Measurements from ENCODE around the gene PSAPL1. TPM values are rescaled to one million over a fixed set of nuclear protein-coding genes. Genes with fewer than 3 reads are reported as not detected.

The PSAPL1 gene
- total RNA-seq, 1 donor from 2014 or later: not detected

- Histone ChIP-seq H3K27me3 (ENCODE audit: control insufficient read depth, insufficient read depth, low read length) (no peaks in the 10 kb centered on the region), H3K36me3 (ENCODE audit: control insufficient read depth, insufficient read depth, low read length) (no peaks in the 10 kb centered on the region), H3K4me3 (ENCODE audit: low read depth, low read length) (no peak overlapping the region)
- DNase-seq (ENCODE audit: low read depth) (no peak), FAIRE-seq (no peak)
- TF ChIP-seq, protein P1, sequence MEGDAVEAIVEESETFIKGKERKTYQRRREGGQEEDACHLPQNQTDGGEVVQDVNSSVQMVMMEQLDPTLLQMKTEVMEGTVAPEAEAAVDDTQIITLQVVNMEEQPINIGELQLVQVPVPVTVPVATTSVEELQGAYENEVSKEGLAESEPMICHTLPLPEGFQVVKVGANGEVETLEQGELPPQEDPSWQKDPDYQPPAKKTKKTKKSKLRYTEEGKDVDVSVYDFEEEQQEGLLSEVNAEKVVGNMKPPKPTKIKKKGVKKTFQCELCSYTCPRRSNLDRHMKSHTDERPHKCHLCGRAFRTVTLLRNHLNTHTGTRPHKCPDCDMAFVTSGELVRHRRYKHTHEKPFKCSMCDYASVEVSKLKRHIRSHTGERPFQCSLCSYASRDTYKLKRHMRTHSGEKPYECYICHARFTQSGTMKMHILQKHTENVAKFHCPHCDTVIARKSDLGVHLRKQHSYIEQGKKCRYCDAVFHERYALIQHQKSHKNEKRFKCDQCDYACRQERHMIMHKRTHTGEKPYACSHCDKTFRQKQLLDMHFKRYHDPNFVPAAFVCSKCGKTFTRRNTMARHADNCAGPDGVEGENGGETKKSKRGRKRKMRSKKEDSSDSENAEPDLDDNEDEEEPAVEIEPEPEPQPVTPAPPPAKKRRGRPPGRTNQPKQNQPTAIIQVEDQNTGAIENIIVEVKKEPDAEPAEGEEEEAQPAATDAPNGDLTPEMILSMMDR (IDR thresholded peaks at IDR 0.05; ENCODE audit: insufficient read depth, low read length, severe bottlenecking): no peak
These were observed 39.1 kb downstream of the PSAPL1 start for GRCh38 chr4:7395645-7396044.

GRCh38 chr4:7394681-7395451, 39.9 kb downstream of the PSAPL1 start:
- Histone ChIP-seq H3K4me3 (ENCODE audit: low read depth, low read length) (no peak overlapping the region), H3K36me3 (ENCODE audit: control insufficient read depth, insufficient read depth, low read length) (no peaks in the 10 kb centered on the region), H3K27me3 (ENCODE audit: control insufficient read depth, insufficient read depth, low read length) (no peaks in the 10 kb centered on the region)
- TF ChIP-seq, protein P1 (IDR thresholded peaks at IDR 0.05; ENCODE audit: insufficient read depth, low read length, severe bottlenecking): no peak
- FAIRE-seq (no peak), DNase-seq (ENCODE audit: low read depth) (no peak)

- Histone ChIP-seq H3K27me3 (ENCODE audit: control insufficient read depth, insufficient read depth, low read length) (no peaks in the 10 kb centered on the region), H3K4me3 (ENCODE audit: low read depth, low read length) (no peak overlapping the region), H3K36me3 (ENCODE audit: control insufficient read depth, insufficient read depth, low read length) (no peaks in the 10 kb centered on the region)
- TF ChIP-seq, protein P1 (IDR thresholded peaks at IDR 0.05; ENCODE audit: insufficient read depth, low read length, severe bottlenecking): no peak
- FAIRE-seq: no peak
- no peak for DNase-seq (ENCODE audit: low read depth)
These were observed 40.8 kb downstream of the PSAPL1 start for GRCh38 chr4:7393601-7394575.

DNA sequence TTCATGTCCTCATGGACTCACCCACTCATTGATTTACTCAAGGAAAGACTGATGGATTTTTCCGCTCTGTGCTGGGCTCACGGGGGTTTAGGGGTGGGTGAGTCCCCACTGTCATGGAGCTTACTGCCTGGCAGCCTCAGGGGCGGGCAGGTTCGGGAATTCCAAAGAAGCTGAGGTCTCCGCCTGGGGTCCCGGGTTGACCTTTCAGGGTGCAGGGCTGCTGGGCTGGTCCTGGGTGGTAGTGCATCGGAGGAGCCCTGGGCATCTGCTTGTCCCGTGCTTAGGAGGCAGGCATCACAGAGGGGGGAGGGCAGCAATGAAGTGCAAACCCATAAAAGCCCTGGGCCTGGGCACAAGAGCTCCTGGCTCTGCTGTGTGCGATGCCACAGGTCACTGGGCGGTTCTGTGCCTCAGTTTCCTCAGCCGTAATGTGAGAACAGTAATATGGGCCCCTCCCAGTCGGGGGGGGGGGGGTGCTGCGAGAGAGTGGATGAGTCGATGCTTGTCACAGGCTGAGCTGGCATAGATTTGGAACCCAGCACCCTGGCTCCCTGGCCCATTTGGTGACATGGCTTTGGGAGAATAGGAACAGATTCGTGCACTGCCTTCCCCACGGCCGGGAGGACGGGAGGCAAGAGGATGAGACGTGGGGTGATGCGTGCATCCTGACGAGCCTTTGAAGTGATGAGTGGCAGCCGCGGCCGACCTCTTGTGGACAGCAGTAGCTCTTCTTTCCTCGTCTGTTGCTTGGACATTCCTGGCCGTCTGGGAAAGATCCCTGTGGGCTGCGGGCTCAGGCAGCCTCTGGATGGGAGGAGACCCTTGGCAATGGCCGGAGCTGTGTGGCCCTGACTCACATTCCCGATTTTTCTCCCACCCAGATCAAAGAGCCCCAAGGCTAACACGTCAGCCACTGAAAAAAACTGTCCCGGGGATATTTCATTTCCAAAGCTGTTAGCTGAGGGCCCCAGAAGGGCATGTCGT, 42.0 kb downstream of the PSAPL1 start:
- H3K36me3 ChIP-seq (ENCODE audit: control insufficient read depth, insufficient read depth, low read length): no peaks in the 10 kb centered on the region
- peak; percentile 3 for DNase-seq (ENCODE audit: low read depth)
- no peaks in the 10 kb centered on the region for H3K27me3 ChIP-seq (ENCODE audit: control insufficient read depth, insufficient read depth, low read length)
- TF ChIP-seq, protein P1 (IDR thresholded peaks at IDR 0.05; ENCODE audit: insufficient read depth, low read length, severe bottlenecking): no peak
- no peak for FAIRE-seq
- no peak overlapping the region for H3K4me3 ChIP-seq (ENCODE audit: low read depth, low read length)
